SJSA1 (cell line): ENCODE measurements around the gene VPS13C. TPM values are rescaled to one million over a fixed set of nuclear protein-coding genes. Genes with fewer than 3 reads are reported as not detected.
A peak's percentile ranks its signal among the peaks of the same experiment; 100 is the strongest.

Experiments used
- DNase-seq, 2 experiments: peaks; one replicate each; pipeline ENCODE4 v3.0.0-alpha.2; 2015 to 2020; ENCODE audit warnings: low spot score in 2 of 2, low read depth in 1 of 2
- H3K27ac ChIP-seq: fragments of 250-450 bp; sonication (Bioruptor Pico); 2 replicates; pipeline ENCODE4 v1.5.1; 2020; ENCODE audit warnings: mild to moderate bottlenecking, moderate library complexity
- H3K27me3 ChIP-seq: fragments of 250-450 bp; sonication (Bioruptor Pico); replicated peaks from 2 replicates; pipeline ENCODE4 v1.5.1; 2020; ENCODE audit warnings: mild to moderate bottlenecking, moderate library complexity
- H3K36me3 ChIP-seq: fragments of 250-450 bp; sonication (Bioruptor Pico); 2 replicates; pipeline ENCODE4 v1.5.1; 2020; ENCODE audit warnings: mild to moderate bottlenecking
- H3K4me1 ChIP-seq: fragments of 250-450 bp; sonication (Bioruptor Pico); replicated peaks from 2 replicates; pipeline ENCODE4 v1.6.1; 2021; ENCODE audit warnings: mild to moderate bottlenecking
- H3K4me3 ChIP-seq: fragments of 250-450 bp; sonication (Bioruptor Pico); 2 replicates; pipeline ENCODE4 v1.5.1; 2020; ENCODE audit warnings: mild to moderate bottlenecking
- H3K9me3 ChIP-seq: fragments of 250-450 bp; sonication (Bioruptor Pico); replicated peaks from 2 replicates; pipeline ENCODE4 v1.5.1; 2020; ENCODE audit warnings: mild to moderate bottlenecking
- total RNA-seq: library from RNA; depleted of rRNA; stranded (reverse); fragments of >200 nt; shearing (Covaris generic); gene quantifications from 2 replicates; pipeline ENCODE4 v1.2.3, GENCODE V29; 2014

The VPS13C gene
- total RNA-seq, 1 experiment from 2014 or later = 25.1 TPM

GRCh38 chr15:61835029-61835428 lies 225.2 kb downstream of the VPS13C start:
- DNase-seq = no peak
- no peaks in the 10 kb centered on the region for H3K27me3 ChIP-seq
- H3K4me1 ChIP-seq = no peaks in the 10 kb centered on the region
- no peaks in the 10 kb centered on the region for H3K9me3 ChIP-seq
- H3K36me3 ChIP-seq = no peaks in the 10 kb centered on the region
- H3K27ac ChIP-seq = no peak overlapping the region
- H3K4me3 ChIP-seq = no peak overlapping the region

GRCh38 chr15:61834076-61834697 lies 226.1 kb downstream of the VPS13C start:
- Histone ChIP-seq H3K4me3 (no peak overlapping the region), H3K4me1 (no peaks in the 10 kb centered on the region), H3K27me3 (no peaks in the 10 kb centered on the region), H3K36me3 (no peaks in the 10 kb centered on the region), H3K9me3 (no peaks in the 10 kb centered on the region), H3K27ac (no peak overlapping the region)
- DNase-seq = peak; percentile 54 to 69

GRCh38 chr15:61832223-61832622 lies 228.0 kb downstream of the VPS13C start:
- Histone ChIP-seq H3K4me1 (no peaks in the 10 kb centered on the region), H3K36me3 (no peaks in the 10 kb centered on the region), H3K27me3 (no peaks in the 10 kb centered on the region), H3K27ac (no peak overlapping the region), H3K9me3 (no peaks in the 10 kb centered on the region), H3K4me3 (no peak overlapping the region)
- no peak for DNase-seq

GRCh38 chr15:61831505-61831921 lies 228.7 kb downstream of the VPS13C start:
- Histone ChIP-seq H3K27ac (no peak overlapping the region), H3K9me3 (no peaks in the 10 kb centered on the region), H3K4me1 (no peaks in the 10 kb centered on the region), H3K27me3 (no peaks in the 10 kb centered on the region), H3K4me3 (no peak overlapping the region), H3K36me3 (no peaks in the 10 kb centered on the region)
- DNase-seq = no peak

- H3K4me3 ChIP-seq = no peak overlapping the region
- H3K27me3 ChIP-seq = no peaks in the 10 kb centered on the region; the same call in 1 of the 2 replicates
- no peak overlapping the region for H3K27ac ChIP-seq
- H3K4me1 ChIP-seq = no peaks in the 10 kb centered on the region
- H3K36me3 ChIP-seq = no peaks in the 10 kb centered on the region
- no peaks in the 10 kb centered on the region for H3K9me3 ChIP-seq
- no peak for DNase-seq
Observed at GRCh38 chr15:61830536-61831330, 229.5 kb downstream of the VPS13C start.

- Histone ChIP-seq H3K4me1 (no peaks in the 10 kb centered on the region), H3K27me3 (no peaks in the 10 kb centered on the region; the same call in 1 of the 2 replicates), H3K9me3 (no peaks in the 10 kb centered on the region), H3K27ac (no peak overlapping the region), H3K4me3 (no peak overlapping the region), H3K36me3 (no peaks in the 10 kb centered on the region)
- DNase-seq = no peak
Observed at GRCh38 chr15:61829514-61829889, 230.7 kb downstream of the VPS13C start.

GRCh38 chr15:61828860-61829513 lies 231.3 kb downstream of the VPS13C start:
- Histone ChIP-seq H3K36me3 (no peaks in the 10 kb centered on the region), H3K4me3 (no peak overlapping the region), H3K4me1 (no peaks in the 10 kb centered on the region), H3K27ac (no peak overlapping the region), H3K9me3 (no peaks in the 10 kb centered on the region), H3K27me3 (no peaks in the 10 kb centered on the region; the same call in 1 of the 2 replicates)
- no peak for DNase-seq

GRCh38 chr15:61828008-61828407 lies 232.2 kb downstream of the VPS13C start:
- no peak for DNase-seq
- H3K36me3 ChIP-seq = no peaks in the 10 kb centered on the region

GRCh38 chr15:61827131-61827530 lies 233.1 kb downstream of the VPS13C start:
- no peak for DNase-seq
- H3K27me3 ChIP-seq = no peaks in the 10 kb centered on the region; the same call in 1 of the 2 replicates
- H3K4me3 ChIP-seq = no peak overlapping the region
- H3K27ac ChIP-seq = no peak overlapping the region
- H3K4me1 ChIP-seq = no peaks in the 10 kb centered on the region
- H3K36me3 ChIP-seq = no peaks in the 10 kb centered on the region
- H3K9me3 ChIP-seq = no peaks in the 10 kb centered on the region

More at GRCh38 chr15:61828008-61828407, 232.2 kb downstream of the VPS13C start:
- Histone ChIP-seq H3K27ac (no peak overlapping the region), H3K9me3 (no peaks in the 10 kb centered on the region), H3K27me3 (no peaks in the 10 kb centered on the region; the same call in 1 of the 2 replicates), H3K4me3 (no peak overlapping the region), H3K4me1 (no peaks in the 10 kb centered on the region)

GRCh38 chr15:61824291-61824690 lies 236.0 kb downstream of the VPS13C start:
- Histone ChIP-seq H3K4me3 (no peak overlapping the region), H3K27me3 (no peaks in the 10 kb centered on the region; the same call in 1 of the 2 replicates), H3K4me1 (no peaks in the 10 kb centered on the region), H3K36me3 (no peaks in the 10 kb centered on the region), H3K27ac (no peak overlapping the region), H3K9me3 (no peaks in the 10 kb centered on the region)
- DNase-seq = no peak

- Histone ChIP-seq H3K4me1 (no peaks in the 10 kb centered on the region), H3K9me3 (no peaks in the 10 kb centered on the region), H3K27ac (no peak overlapping the region), H3K36me3 (no peaks in the 10 kb centered on the region), H3K27me3 (no peaks in the 10 kb centered on the region; the same call in 1 of the 2 replicates), H3K4me3 (no peak overlapping the region)
- no peak for DNase-seq
Observed at GRCh38 chr15:61822511-61822910, 237.7 kb downstream of the VPS13C start.

GRCh38 chr15:61820951-61821350 lies 239.3 kb downstream of the VPS13C start:
- Histone ChIP-seq H3K27ac (no peak overlapping the region), H3K4me1 (no peaks in the 10 kb centered on the region), H3K27me3 (no peaks in the 10 kb centered on the region; the same call in none of the 2 replicates), H3K36me3 (no peaks in the 10 kb centered on the region), H3K9me3 (no peaks in the 10 kb centered on the region), H3K4me3 (no peak overlapping the region)
- DNase-seq = peak in 1 of 2 experiments; percentile 16

GRCh38 chr15:61820212-61820611 lies 240.0 kb downstream of the VPS13C start:
- no peaks in the 10 kb centered on the region for H3K9me3 ChIP-seq
- peak in 1 of 2 experiments; percentile 11 for DNase-seq
- H3K27ac ChIP-seq = no peak overlapping the region
- H3K27me3 ChIP-seq = no peaks in the 10 kb centered on the region; the same call in 1 of the 2 replicates
- H3K36me3 ChIP-seq = no peaks in the 10 kb centered on the region
- H3K4me3 ChIP-seq = no peak overlapping the region
- no peaks in the 10 kb centered on the region for H3K4me1 ChIP-seq

GRCh38 chr15:61819386-61819785 lies 240.9 kb downstream of the VPS13C start:
- H3K4me3 ChIP-seq = no peak overlapping the region
- DNase-seq = no peak
- no peaks in the 10 kb centered on the region for H3K36me3 ChIP-seq
- H3K27ac ChIP-seq = no peak overlapping the region
- H3K9me3 ChIP-seq = no peaks in the 10 kb centered on the region
- no peaks in the 10 kb centered on the region for H3K4me1 ChIP-seq
- no peaks in the 10 kb centered on the region; the same call in 1 of the 2 replicates for H3K27me3 ChIP-seq
